SHP77 (cell line): Measurements from ENCODE around the gene SPATA13.
"Not testable (repeated sequence)": the region's sequence is repeated elsewhere in the genome, so short reads cannot be mapped to it uniquely, and the experiment has no call there.

Experiments
- DNase-seq, 2 experiments: peaks; one replicate each; lab custom pipeline; 2025; lab: John Stamatoyannopoulos, UW

SPATA13 gene

GRCh38 chr13:24313439-24313838, 152.9 kb downstream of the SPATA13 start:
- no peak for DNase-seq

DNA sequence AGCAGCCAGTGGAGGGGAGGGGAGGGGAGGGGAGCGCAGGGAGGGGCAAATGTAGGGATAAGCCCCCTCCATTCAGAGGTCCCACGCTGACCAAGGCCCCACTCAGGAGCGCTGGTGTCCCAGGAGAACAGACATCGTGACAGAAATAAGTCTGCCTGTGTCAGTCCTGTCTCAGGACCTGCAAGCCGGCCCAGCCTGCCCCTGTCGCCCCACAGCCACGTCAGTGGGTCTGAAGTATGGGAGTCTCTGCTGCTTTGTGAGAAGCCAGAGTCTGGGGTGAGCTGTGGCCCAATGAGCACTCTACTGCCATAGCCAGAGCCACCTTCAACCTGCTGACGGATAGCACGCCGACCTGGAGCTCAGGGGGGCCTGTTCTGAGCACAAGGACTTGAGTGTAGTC, 157.3 kb downstream of the SPATA13 start:
- not testable (repeated sequence) for DNase-seq

DNA sequence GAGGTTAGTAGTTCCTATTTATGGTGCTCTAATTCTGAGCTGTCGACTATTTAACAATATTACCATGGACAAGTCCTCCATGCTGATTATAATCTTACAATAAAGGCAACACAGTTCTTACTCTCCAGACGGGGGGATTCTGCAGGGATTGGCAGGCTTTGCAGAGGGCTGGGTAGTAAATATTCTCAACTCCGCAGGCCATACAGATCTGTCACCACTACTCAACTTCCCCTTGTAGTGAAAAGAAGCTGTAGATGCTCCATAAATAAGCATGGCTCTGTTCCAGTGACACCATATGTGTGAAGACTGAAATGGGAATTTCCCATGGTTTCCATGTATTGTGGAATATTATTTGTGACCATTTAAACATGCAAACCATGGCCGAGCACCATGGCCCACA, 158.4 kb downstream of the SPATA13 start:
- not testable (repeated sequence) for DNase-seq

DNA sequence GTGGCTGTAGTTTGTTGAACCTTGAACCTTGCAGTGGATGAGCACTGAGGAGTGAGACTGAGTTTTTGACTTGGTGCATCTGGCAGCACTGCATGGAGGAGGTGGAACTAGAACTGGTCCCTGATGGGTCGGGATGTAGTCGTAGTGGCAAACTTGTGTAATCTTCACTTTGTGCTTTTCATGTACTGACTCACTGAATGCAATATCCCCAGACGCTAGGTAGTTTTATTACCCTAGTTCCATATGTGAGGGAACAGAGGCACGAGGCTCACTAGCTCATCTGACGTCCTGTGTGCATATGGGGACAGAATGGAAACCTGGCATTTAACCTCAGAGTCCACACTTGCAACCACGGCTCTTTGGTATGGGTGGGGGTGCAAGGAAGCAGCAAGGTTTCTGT, 159.1 kb downstream of the SPATA13 start:
- DNase-seq, result not testable (repeated sequence)

GRCh38 chr13:24321416-24321815, 160.9 kb downstream of the SPATA13 start:
- not testable (repeated sequence) for DNase-seq

- DNase-seq, result not testable (repeated sequence)
These were observed 161.9 kb downstream of the SPATA13 start for GRCh38 chr13:24322470-24322869.

DNA sequence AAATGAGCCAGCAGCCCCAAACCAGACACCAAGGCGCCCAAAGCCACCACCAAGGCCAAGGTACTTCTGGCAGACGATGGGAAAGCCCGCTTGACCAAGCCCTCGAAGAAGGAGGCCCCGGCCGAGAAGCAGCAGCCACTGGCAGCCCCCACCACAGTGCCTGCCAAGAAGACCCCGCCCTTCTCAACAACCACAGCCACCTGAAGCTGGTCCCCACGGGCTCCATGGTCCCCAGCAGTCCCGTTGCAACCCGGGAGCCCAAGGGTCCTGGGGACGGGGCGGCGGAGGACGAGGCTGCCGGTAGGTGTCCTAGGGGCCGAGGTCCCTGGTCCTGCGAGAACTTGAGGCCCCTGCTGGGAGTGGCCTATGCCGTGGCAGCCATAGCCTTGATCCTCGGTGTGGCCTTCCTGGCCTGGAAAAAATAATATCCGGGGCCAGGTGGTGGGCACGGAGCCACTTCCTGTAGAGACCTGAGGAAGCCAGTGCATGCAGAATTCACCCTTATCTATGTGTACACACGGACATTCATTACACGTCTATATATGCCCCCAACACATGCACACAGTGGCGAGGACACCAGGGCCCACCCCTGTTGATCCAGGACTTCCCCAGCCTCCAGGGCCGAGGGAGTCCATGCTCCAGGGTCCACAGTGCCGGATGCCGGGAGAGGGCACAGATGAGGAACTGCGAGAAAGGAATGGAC, 162.7 kb downstream of the SPATA13 start:
- no peak for DNase-seq

DNA sequence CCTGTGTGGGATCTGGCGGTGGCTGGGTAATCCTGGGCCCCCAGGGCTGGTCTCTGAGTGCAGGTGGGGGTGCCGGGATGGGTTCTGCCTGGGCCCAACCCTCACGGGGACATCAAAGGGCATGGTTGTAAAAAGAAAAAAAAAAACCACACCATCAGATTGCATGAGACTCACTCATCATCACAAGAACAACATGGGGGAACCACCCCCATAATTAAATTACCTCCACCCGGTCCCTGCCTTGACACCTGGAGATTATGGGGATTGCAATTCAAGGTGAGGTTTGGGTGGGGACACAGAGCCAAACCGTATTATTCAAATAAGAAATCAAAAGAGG, 163.2 kb downstream of the SPATA13 start:
- no peak for DNase-seq

DNA sequence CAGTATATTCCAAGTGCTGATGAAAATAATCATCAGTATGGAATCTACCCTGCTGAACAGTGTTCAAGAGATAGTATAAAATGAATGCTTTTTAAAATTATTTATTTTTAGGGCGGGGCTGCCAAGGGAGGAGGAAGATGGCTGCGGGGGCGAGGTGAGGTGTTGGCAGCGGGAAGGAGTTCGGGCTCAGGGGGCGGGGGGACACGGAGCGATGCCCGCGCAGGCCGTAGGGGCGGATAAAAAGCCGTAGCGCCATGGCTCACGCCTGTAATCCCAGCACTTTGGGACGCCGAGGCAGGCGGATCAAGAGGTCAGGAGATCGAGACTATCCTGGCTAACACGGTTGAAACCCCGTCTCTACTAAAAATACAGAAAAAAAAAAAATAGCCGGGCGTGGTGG, 167.1 kb downstream of the SPATA13 start:
- not testable (repeated sequence) for DNase-seq

DNA sequence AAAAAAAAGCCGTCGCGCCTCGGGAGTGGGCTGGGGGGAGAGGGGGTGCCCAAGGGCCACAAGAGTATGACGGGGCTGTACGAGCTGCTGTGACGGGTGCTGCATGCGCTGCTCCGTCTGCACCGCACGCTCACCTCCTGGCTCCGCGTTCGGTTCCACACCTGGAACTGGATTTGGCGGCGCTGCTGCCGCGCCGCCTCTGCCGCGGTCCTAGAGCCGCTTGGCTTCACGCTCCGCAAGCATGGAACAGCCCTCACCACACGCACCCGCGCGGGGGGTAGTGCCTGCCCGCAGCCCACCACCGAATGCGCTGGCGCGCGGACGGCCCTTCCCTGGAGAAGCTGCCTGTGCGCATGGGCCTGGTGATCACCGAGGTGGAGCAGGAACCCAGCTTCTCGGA, 167.6 kb downstream of the SPATA13 start:
- DNase-seq, result no peak

GRCh38 chr13:24338721-24339120, 178.2 kb downstream of the SPATA13 start:
- no peak for DNase-seq

GRCh38 chr13:24339937-24340607, 179.6 kb downstream of the SPATA13 start:
- no peak for DNase-seq

DNA sequence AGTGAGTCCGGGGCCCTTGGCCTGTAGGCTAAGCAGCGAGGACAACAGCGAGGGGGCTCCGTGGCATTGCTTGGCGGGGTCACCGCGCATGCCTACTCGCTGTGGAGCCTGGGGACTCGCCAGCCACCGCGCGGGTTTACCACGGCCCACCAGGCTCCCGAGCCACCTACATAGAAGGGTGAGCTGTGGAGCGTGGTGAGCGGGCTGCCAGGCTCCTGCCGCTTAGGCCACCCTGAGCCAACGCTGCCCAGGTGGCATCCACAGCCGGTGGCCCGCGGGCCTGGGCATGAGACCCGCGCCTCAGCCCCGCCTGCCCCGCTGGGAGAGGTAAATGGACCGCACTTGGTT, 180.1 kb downstream of the SPATA13 start:
- no peak for DNase-seq

DNA sequence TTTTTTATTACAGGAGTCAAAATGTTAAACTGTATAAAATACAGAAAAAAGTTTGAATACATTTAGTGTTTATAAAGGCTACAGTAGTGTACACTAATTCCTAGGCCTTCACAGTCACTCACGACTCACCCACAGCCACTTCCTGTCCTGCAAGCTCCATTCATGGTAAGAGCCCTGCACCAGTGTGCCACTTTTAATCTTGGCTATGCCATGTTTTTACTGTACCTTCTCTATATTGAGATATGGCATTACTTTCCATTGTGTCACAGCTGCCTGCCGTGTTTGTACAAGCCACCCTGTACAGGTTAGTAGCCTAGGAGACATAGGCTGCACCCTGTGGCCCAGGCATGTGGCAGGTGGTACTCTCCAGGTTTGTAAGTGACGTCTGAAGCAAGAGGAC, 180.9 kb downstream of the SPATA13 start:
- no peak for DNase-seq

- DNase-seq, result no peak
These were observed 187.9 kb downstream of the SPATA13 start for GRCh38 chr13:24348385-24348784.

DNA sequence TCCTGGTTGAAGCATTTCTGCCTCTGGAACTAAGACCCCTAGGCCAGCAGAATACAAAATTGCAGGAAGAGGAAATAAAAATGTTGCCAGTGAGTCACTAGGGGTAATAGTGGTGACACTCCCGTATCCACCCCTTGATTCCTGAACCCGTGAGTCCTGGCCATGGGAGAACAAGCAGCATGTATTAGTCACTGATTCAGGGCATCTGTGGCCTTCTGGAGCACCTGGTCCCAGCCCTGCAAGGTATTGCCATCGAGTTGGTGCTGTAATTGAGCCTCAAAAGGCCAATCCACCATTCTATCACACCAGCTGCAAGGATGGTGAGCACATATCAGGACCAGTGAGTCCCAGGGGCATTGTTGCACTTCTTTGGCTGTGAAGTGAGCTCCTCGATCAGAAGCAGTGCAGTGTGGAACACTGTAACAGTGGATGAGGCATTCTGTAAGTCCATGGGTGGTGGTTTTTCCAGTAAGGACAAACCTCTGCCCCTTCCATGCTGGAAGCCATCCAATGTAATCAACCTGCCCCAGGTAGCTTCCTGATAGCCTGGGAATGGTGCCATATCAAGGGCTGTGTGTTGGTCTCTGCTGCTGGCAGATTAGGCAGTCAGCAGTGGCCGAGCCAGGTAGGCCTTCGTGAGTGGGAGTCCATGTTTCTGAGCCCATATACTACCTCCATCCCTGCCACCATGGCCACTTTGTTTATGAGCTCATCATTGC, 188.4 kb downstream of the SPATA13 start:
- no peak for DNase-seq

DNA sequence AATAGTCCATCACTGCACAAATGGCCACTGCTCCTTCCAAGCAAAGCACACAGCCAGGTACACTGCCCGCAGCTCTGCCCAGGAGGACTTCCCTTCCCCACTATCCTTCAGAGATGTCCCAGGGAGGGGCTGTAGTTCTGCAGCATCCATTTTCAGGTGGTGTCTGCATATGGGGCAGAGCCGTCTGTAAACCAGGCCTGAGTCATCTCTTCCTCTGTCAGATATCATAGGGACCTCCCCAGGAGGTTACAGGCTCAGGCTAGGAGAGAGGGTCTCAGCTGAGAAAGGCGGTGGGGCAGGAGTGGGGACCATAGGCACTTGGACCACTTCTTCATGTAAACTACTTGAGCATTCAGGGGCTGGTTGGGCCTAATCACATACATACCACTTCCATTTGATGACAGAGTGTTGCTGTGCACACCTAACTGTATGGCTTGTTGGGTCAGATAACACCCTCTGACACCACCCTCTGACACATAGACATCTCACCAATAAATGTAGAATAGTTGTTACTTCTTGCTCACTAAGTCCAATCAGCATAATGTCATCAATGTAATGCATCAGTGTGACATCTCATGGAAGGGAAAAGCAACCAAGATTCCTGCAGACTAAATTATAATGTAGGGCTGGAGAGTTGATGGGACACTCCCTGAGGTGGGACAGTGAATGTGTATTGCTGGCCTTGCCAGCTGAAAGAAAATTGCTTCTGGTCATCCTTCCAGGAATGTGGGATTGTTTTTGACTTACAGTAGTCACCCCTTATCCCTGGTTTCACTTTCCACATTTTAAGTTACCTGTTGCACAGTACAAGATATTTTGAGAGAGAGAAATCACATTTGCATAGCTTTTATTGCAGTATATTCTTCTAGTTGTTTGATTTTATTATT, 189.5 kb downstream of the SPATA13 start:
- not testable (repeated sequence) for DNase-seq

DNA sequence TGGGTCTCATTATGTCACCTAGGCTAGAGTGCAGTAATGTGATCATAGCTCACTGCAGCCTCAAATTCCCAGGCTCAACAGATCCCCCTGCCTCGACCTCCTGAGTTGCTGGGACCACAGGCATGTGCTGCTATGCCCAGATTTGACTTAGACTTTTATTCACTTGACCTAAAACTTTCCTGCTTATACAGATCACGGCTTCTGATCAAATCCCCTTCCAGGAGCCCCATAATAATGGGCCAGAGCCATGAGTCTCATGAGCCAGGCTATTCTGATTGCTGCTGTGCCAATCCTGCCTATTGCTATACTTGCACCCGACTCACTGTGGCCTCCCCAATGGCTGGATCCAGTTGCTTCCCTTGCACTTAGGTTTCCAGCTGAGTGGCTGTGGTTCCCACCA, 190.9 kb downstream of the SPATA13 start:
- no peak for DNase-seq

GRCh38 chr13:24353736-24354135, 193.2 kb downstream of the SPATA13 start:
- DNase-seq, result no peak

DNA sequence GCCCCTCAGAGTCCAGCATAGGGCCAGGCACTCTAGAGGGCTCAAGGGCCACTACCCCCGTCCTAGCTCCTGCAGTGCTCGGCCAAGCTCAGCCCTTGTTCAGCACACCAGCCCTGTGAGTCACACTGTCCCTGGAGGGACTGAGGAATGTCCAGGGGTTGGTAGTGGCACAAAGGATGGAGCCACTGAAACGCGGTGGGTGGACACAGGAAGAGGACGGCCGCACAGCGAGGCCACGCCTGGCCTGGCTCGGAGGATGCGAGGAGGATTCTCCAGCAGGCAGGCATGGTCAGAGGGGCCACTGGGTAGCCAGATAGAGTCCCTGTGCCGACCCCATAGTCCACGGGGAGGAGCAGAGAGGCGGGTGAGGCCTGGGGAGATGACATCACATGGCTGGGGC, 194.6 kb downstream of the SPATA13 start:
- no peak for DNase-seq

DNA sequence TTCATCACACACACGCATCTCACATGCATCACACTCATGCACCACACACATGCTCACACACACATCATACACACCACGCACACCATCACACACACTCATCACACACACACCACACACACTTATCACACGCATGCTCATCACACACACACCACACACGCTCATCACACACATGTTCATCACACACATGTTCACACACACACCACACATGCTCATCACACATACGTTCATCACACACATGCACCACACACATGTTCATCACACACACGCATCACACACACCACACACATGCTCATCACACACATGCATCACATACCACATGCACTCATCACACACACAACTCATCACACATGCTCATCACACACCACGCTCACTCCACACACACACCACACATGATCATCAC, 195.8 kb downstream of the SPATA13 start:
- DNase-seq, result no peak
